NCI-H2196 (cell line): ENCODE results near the gene TSPAN16.

Source experiments
- DNase-seq: peaks from one replicate; lab custom pipeline; 2025; ENCODE audit not compliant: unreplicated experiment; lab: John Stamatoyannopoulos, UW

TSPAN16 gene

GRCh38 chr19:11267316-11268085 lies 28.5 kb upstream of the TSPAN16 start:
- no peak for DNase-seq

GRCh38 chr19:11268783-11269267 lies 27.1 kb upstream of the TSPAN16 start:
- DNase-seq = peak; percentile 66

GRCh38 chr19:11269408-11269807 lies 26.6 kb upstream of the TSPAN16 start:
- no peak for DNase-seq

- no peak for DNase-seq
These were observed 22.7 kb upstream of the TSPAN16 start for GRCh38 chr19:11273296-11273695.

- DNase-seq = no peak
These were observed 22.0 kb upstream of the TSPAN16 start for GRCh38 chr19:11273989-11274388.

- DNase-seq = no peak
These were observed 21.4 kb upstream of the TSPAN16 start for GRCh38 chr19:11274533-11275086.

GRCh38 chr19:11278670-11279069 lies 17.3 kb upstream of the TSPAN16 start:
- no peak for DNase-seq

GRCh38 chr19:11279505-11280236 lies 16.3 kb upstream of the TSPAN16 start:
- no peak for DNase-seq

- no peak for DNase-seq
These were observed 14.5 kb upstream of the TSPAN16 start for GRCh38 chr19:11281356-11282049.

- DNase-seq = no peak
These were observed 11.4 kb upstream of the TSPAN16 start for GRCh38 chr19:11284515-11284914.

- no peak for DNase-seq
These were observed 9.5 kb upstream of the TSPAN16 start for GRCh38 chr19:11286312-11286974.

GRCh38 chr19:11288349-11288748 lies 7.6 kb upstream of the TSPAN16 start:
- DNase-seq = peak; percentile 15

- DNase-seq = no peak
These were observed 5.7 kb upstream of the TSPAN16 start for GRCh38 chr19:11290256-11290655.

GRCh38 chr19:11291415-11291814 lies 4.5 kb upstream of the TSPAN16 start:
- no peak for DNase-seq

- no peak for DNase-seq
These were observed 4.0 kb upstream of the TSPAN16 start for GRCh38 chr19:11291991-11292390.

- peak; percentile 89 for DNase-seq
These were observed 2.2 kb upstream of the TSPAN16 start for GRCh38 chr19:11293433-11294389.

- no peak for DNase-seq
These were observed 780 bp upstream of the TSPAN16 start for GRCh38 chr19:11295180-11295579.

- DNase-seq = no peak
These were observed 304 bp downstream of the TSPAN16 start for GRCh38 chr19:11296264-11296663.

- DNase-seq = no peak
These were observed 4.2 kb downstream of the TSPAN16 start for GRCh38 chr19:11299946-11300810.
